PC-3 (cell line): ENCODE measurements around the gene MGA. TPM values are rescaled to one million over a fixed set of nuclear protein-coding genes. Genes with fewer than 3 reads are reported as not detected.

Experiments used
- ATAC-seq: fragments of 200-7000 bp; cut with Tn5 transposase; 2 replicates; pipeline ENCODE4 v1.9.1; 2020; ENCODE audit warnings: mild to moderate bottlenecking, moderate library complexity
- BruUV-seq: library from RNA; stranded (reverse); fragments of 400-500 nt; replicated peaks from 2 replicates; lab custom pipeline; 2021; lab: Mats Ljungman, UMichigan
- CTCF ChIA-PET: fragments of 300-600 bp; sonication (Branson Sonifier 250); formaldehyde crosslinking; loops from one replicate; lab custom pipeline; 2022; ENCODE audit warnings: antibody characterized with exemption; lab: Charles Lee
- POLR2A ChIA-PET: fragments of 300-600 bp; sonication (Branson Sonifier 250); formaldehyde crosslinking; loops from one replicate; lab custom pipeline; 2022; ENCODE audit warnings: antibody characterized with exemption; ENCODE audit not compliant: unreplicated experiment; lab: Charles Lee
- DNase-seq: peaks from one replicate; pipeline ENCODE4 v3.0.0-alpha.2; 2015
- H2AFZ ChIP-seq: fragments of 300-600 bp; sonication (generic); 2 replicates; pipeline ENCODE4 v1.6.0; 2016; ENCODE audit warnings: antibody characterized with exemption, low read length
- H3F3A ChIP-seq: fragments of 300-600 bp; sonication (generic); one replicate; pipeline ENCODE4 v1.6.0; 2017; ENCODE audit warnings: antibody characterized with exemption, low read length, control low read depth, mild to moderate bottlenecking; ENCODE audit not compliant: unreplicated experiment
- H3K27ac ChIP-seq: fragments of 300-600 bp; sonication (generic); 2 replicates; pipeline ENCODE4 v1.5.1; 2016; ENCODE audit warnings: mild to moderate bottlenecking, low read length
- H3K27me3 ChIP-seq: fragments of 300-600 bp; sonication (generic); 2 replicates; pipeline ENCODE4 v1.6.1; 2016; ENCODE audit warnings: low read length, mixed read lengths
- H3K36me3 ChIP-seq: fragments of 300-600 bp; sonication (generic); 2 replicates; pipeline ENCODE4 v1.6.1; 2016; ENCODE audit warnings: low read depth, mixed run types, low read length, mixed read lengths
- H3K4me1 ChIP-seq: fragments of 300-600 bp; sonication (generic); 2 replicates; pipeline ENCODE4 v1.5.1; 2016; ENCODE audit warnings: low read length; ENCODE audit not compliant: insufficient read depth
- H3K4me2 ChIP-seq: fragments of 300-600 bp; sonication (generic); 2 replicates; pipeline ENCODE4 v1.6.0; 2016; ENCODE audit warnings: low read length
- H3K4me3 ChIP-seq: fragments of 300-600 bp; sonication (generic); 2 replicates; pipeline ENCODE4 v1.5.1; 2016; ENCODE audit warnings: mild to moderate bottlenecking, low read length, mixed read lengths
- H3K79me2 ChIP-seq: fragments of 300-600 bp; sonication (generic); 2 replicates; pipeline ENCODE4 v1.6.1; 2017; ENCODE audit warnings: low read length, mixed read lengths
- H3K9ac ChIP-seq: fragments of 300-600 bp; sonication (generic); 2 replicates; pipeline ENCODE4 v1.6.0; 2016; ENCODE audit warnings: mild to moderate bottlenecking, low read length
- H3K9me2 ChIP-seq: fragments of 300-600 bp; sonication (generic); replicated peaks from 2 replicates; pipeline ENCODE4 v1.6.1; 2016; ENCODE audit warnings: mixed run types, low read length, mixed read lengths
- H3K9me3 ChIP-seq: fragments of 300-600 bp; sonication (generic); 2 replicates; pipeline ENCODE4 v1.6.1; 2016; ENCODE audit warnings: low read length, mixed read lengths
- H4K20me1 ChIP-seq: fragments of 300-600 bp; sonication (generic); 2 replicates; pipeline ENCODE4 v1.6.1; 2016; ENCODE audit warnings: low read length, mixed read lengths
- CTCF ChIP-seq: fragments of 300-600 bp; sonication (generic); conservative IDR thresholded peaks from 2 replicates; pipeline ENCODE4 v1.5.1; 2017; ENCODE audit warnings: antibody characterized with exemption, low read depth, mild to moderate bottlenecking, low read length
- EZH2 ChIP-seq: fragments of 300-600 bp; sonication (generic); IDR thresholded peaks from one replicate; pipeline ENCODE4 v1.6.1; 2017; ENCODE audit warnings: antibody characterized with exemption, mild to moderate bottlenecking, low read length; ENCODE audit not compliant: unreplicated experiment
- EZH2phosphoT487 ChIP-seq: fragments of 300-600 bp; sonication (generic); IDR thresholded peaks from 2 replicates; pipeline ENCODE4 v1.6.1; 2018; ENCODE audit warnings: mild to moderate bottlenecking, antibody characterized with exemption, low read length, borderline replicate concordance
- intact Hi-C: fragments of 100-400 bp; cut with micrococcal nuclease; formaldehyde crosslinking; loops from 2 replicates; pipeline ENCODE4 v1.9.0; 2023
- total RNA-seq: library from RNA; depleted of rRNA; stranded (reverse); fragments of >200 nt; gene quantifications from 2 replicates; pipeline ENCODE4 v1.2.3, GENCODE V29; 2014

MGA gene
- total RNA-seq, 1 experiment from 2014 or later = 21.2 TPM

- TF ChIP-seq EZH2 = no peak
- TF ChIP-seq EZH2phosphoT487 = no peak
- TF ChIP-seq CTCF = no peak
- Histone ChIP-seq H3K9ac (no peak overlapping the region), H3K27ac (no peak overlapping the region), H3K9me2 (no peaks in the 10 kb centered on the region), H3K9me3 (no peaks in the 10 kb centered on the region), H3K79me2 (no peaks in the 10 kb centered on the region), H3K27me3 (no peaks in the 10 kb centered on the region), H3K4me2 (no peak overlapping the region), H3F3A (no peaks in the 10 kb centered on the region), H3K36me3 (peaks cover 36% of the 10 kb centered on the region), H2AFZ (no peak overlapping the region), H3K4me3 (no peak overlapping the region), H4K20me1 (no peaks in the 10 kb centered on the region), H3K4me1 (peaks cover 3% of the 10 kb centered on the region)
- CTCF ChIA-PET = interaction anchor here (2.0 kb wide), 1 partner anchor 40 kb away, joined by 5 read pairs; the partner anchor contains the start of gene MAPKBP1
- POLR2A ChIA-PET = no interaction called here
- intact Hi-C loops = loop anchor here (5.0 kb wide), 1 partner anchor 212 kb away; no protein-coding TSS in a partner anchor
- DNase-seq (no peak), ATAC-seq (no peak)
- no TSS peak for BruUV-seq
Observed at GRCh38 chr15:41814534-41814933, 154.3 kb downstream of the MGA start.

GRCh38 chr15:41816788-41817187 lies 156.6 kb downstream of the MGA start:
- no peak overlapping the region for H2AFZ ChIP-seq
- no peak overlapping the region for H3K9ac ChIP-seq
- H3K79me2 ChIP-seq = no peaks in the 10 kb centered on the region
- DNase-seq (no peak), ATAC-seq (no peak)
- H3K4me1 ChIP-seq = no peaks in the 10 kb centered on the region
- TF ChIP-seq EZH2phosphoT487 (no peak), EZH2 (no peak)
- H3K9me2 ChIP-seq = no peaks in the 10 kb centered on the region
- no peak overlapping the region for H3K4me2 ChIP-seq
- H3K27me3 ChIP-seq = no peaks in the 10 kb centered on the region
- POLR2A ChIA-PET = no interaction called here
- no peaks in the 10 kb centered on the region for H4K20me1 ChIP-seq
- H3K36me3 ChIP-seq = peaks cover 41% of the 10 kb centered on the region
- no peak overlapping the region for H3K4me3 ChIP-seq
- H3K9me3 ChIP-seq = no peaks in the 10 kb centered on the region
- H3F3A ChIP-seq = no peaks in the 10 kb centered on the region
- no peak overlapping the region for H3K27ac ChIP-seq
- BruUV-seq = no TSS peak
- CTCF ChIA-PET = no interaction called here
- intact Hi-C loops = no loop called here

DNA sequence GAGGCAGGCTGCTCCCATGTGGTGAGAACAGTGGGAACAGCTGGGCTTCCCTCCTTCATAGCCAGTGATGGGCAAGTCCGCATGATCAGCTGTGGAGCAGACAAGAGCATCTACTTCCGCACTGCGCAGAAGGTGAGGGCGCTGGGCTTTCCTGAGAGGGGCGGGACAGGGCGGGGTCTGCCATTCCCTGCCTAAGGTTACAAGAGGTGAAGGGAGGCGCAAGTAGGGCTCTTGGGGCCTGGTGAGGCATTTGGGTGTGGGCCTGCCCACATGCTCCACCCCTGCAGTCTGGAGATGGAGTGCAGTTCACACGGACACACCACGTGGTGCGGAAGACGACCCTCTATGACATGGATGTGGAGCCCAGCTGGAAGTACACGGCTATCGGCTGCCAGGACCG lies 157.1 kb downstream of the MGA start:
- CTCF ChIA-PET = no interaction called here
- H3K9me3 ChIP-seq = no peaks in the 10 kb centered on the region
- intact Hi-C loops = no loop called here
- no peak overlapping the region for H3K27ac ChIP-seq
- no peaks in the 10 kb centered on the region for H3K4me1 ChIP-seq
- peaks cover 39% of the 10 kb centered on the region for H3K36me3 ChIP-seq
- POLR2A ChIA-PET = no interaction called here
- no peak overlapping the region for H2AFZ ChIP-seq
- no TSS peak for BruUV-seq
- DNase-seq (no peak), ATAC-seq (no peak)
- H3K9me2 ChIP-seq = no peaks in the 10 kb centered on the region
- no peaks in the 10 kb centered on the region for H3K79me2 ChIP-seq
- no peak for TF ChIP-seq CTCF
- TF ChIP-seq EZH2phosphoT487 = no peak
- no peak for TF ChIP-seq EZH2
- H3K4me2 ChIP-seq = no peak overlapping the region
- H4K20me1 ChIP-seq = no peaks in the 10 kb centered on the region
- no peak overlapping the region for H3K9ac ChIP-seq
- H3F3A ChIP-seq = no peaks in the 10 kb centered on the region
- no peak overlapping the region for H3K4me3 ChIP-seq
- no peaks in the 10 kb centered on the region for H3K27me3 ChIP-seq
